Measurements from ENCODE around the gene OR13G1.

DNA sequence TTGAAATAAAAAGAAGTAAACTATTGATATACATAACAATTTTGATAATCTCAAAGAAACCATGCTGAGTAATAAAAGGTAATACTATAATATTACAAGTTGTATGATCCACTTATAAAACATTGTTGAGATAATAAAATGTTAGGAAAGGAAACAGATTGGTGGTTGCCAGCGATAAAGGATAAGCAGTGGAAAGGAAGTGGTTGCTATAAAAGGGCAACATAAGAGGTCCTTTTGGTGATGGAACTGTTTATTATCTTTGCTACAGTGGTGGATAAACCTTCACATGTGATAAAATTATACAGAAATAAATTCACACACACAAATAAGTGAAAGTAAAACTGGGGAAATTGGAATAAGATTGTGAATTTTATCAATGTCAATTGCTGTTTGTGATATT is 21.8 kb upstream of the OR13G1 start:
- TF ChIP-seq, protein P1, sequence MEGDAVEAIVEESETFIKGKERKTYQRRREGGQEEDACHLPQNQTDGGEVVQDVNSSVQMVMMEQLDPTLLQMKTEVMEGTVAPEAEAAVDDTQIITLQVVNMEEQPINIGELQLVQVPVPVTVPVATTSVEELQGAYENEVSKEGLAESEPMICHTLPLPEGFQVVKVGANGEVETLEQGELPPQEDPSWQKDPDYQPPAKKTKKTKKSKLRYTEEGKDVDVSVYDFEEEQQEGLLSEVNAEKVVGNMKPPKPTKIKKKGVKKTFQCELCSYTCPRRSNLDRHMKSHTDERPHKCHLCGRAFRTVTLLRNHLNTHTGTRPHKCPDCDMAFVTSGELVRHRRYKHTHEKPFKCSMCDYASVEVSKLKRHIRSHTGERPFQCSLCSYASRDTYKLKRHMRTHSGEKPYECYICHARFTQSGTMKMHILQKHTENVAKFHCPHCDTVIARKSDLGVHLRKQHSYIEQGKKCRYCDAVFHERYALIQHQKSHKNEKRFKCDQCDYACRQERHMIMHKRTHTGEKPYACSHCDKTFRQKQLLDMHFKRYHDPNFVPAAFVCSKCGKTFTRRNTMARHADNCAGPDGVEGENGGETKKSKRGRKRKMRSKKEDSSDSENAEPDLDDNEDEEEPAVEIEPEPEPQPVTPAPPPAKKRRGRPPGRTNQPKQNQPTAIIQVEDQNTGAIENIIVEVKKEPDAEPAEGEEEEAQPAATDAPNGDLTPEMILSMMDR (IDR thresholded peaks at IDR 0.05): no peak
- no peak for TF ChIP-seq POLR2A (IDR thresholded peaks at IDR 0.05)
